ENCODE measurements around the gene EFNA5.

EFNA5 gene

DNA sequence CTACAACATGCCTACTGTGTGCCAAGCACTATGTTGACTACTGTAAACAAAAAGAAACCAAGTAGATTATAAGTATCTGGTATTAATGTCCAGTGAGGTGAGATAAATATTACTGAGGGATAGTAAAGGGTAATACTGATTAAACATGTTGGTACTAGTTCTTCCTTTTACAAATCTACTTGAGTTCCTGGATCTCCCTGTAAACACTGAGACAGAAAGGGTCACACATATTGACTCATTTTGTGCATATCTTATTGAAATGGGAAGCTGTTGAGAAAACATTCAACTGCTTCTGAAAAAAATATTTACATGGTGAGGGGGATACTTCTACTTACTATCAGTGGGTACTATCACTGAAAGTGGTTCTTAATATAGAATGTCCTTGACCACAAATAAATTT lies 24.3 kb downstream of the EFNA5 start:
- TF ChIP-seq, protein P1, sequence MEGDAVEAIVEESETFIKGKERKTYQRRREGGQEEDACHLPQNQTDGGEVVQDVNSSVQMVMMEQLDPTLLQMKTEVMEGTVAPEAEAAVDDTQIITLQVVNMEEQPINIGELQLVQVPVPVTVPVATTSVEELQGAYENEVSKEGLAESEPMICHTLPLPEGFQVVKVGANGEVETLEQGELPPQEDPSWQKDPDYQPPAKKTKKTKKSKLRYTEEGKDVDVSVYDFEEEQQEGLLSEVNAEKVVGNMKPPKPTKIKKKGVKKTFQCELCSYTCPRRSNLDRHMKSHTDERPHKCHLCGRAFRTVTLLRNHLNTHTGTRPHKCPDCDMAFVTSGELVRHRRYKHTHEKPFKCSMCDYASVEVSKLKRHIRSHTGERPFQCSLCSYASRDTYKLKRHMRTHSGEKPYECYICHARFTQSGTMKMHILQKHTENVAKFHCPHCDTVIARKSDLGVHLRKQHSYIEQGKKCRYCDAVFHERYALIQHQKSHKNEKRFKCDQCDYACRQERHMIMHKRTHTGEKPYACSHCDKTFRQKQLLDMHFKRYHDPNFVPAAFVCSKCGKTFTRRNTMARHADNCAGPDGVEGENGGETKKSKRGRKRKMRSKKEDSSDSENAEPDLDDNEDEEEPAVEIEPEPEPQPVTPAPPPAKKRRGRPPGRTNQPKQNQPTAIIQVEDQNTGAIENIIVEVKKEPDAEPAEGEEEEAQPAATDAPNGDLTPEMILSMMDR (IDR thresholded peaks at IDR 0.05; ENCODE audit: borderline replicate concordance, insufficient read depth, low read depth, low read length), result no peak
- H3K4me3 ChIP-seq (ENCODE audit: low read depth, low read length), result no peak overlapping the region

- TF ChIP-seq, protein P1 (IDR thresholded peaks at IDR 0.05; ENCODE audit: borderline replicate concordance, insufficient read depth, low read depth, low read length), result no peak
Observed at GRCh38 chr5:107640568-107640967, 30.2 kb downstream of the EFNA5 start.

DNA sequence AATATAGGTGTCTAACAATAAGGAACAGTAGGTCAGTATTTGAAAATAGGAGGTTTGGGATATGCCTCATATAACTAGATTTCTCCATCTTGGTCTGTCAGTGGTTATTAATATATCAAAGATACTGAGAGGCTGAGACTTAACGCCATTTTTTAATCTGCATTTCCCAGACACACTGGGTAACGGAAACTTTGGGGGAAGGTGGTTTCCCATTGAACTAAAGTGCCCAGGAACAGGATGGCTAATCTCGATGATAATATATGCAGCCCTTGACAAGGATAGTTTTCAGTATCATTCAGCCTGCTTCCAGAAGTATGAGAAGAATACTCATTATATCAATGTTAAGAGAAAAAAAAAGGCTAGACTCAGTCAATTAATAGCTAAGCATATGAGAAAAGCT lies 30.7 kb downstream of the EFNA5 start:
- no peak overlapping the region for H3K4me3 ChIP-seq (ENCODE audit: low read depth, low read length)
- TF ChIP-seq, protein P1 (IDR thresholded peaks at IDR 0.05; ENCODE audit: borderline replicate concordance, insufficient read depth, low read depth, low read length), result no peak

More at GRCh38 chr5:107640568-107640967, 30.2 kb downstream of the EFNA5 start:
- H3K4me3 ChIP-seq (ENCODE audit: low read depth, low read length), result no peak overlapping the region

- H3K4me3 ChIP-seq (ENCODE audit: low read depth, low read length), result no peak overlapping the region
Observed at GRCh38 chr5:107636555-107636954, 34.2 kb downstream of the EFNA5 start.

GRCh38 chr5:107636068-107636467 lies 34.7 kb downstream of the EFNA5 start:
- H3K4me3 ChIP-seq (ENCODE audit: low read depth, low read length), result no peak overlapping the region
- TF ChIP-seq, protein P1 (IDR thresholded peaks at IDR 0.05; ENCODE audit: borderline replicate concordance, insufficient read depth, low read depth, low read length), result no peak

More at GRCh38 chr5:107636555-107636954, 34.2 kb downstream of the EFNA5 start:
- TF ChIP-seq, protein P1 (IDR thresholded peaks at IDR 0.05; ENCODE audit: borderline replicate concordance, insufficient read depth, low read depth, low read length), result no peak

GRCh38 chr5:107634981-107635848 lies 35.5 kb downstream of the EFNA5 start:
- TF ChIP-seq, protein P1 (IDR thresholded peaks at IDR 0.05; ENCODE audit: borderline replicate concordance, insufficient read depth, low read depth, low read length), result no peak
- no peak overlapping the region for H3K4me3 ChIP-seq (ENCODE audit: low read depth, low read length)
